PC-3 (cell line): ENCODE results near the gene TAF3.

ENCODE experiments used
- CTCF ChIP-seq: fragments of 300-600 bp; sonication (generic); conservative IDR thresholded peaks from 2 replicates; pipeline ENCODE4 v1.5.1; 2017; ENCODE audit warnings: antibody characterized with exemption, low read depth, mild to moderate bottlenecking, low read length
- EZH2 ChIP-seq: fragments of 300-600 bp; sonication (generic); IDR thresholded peaks from one replicate; pipeline ENCODE4 v1.6.1; 2017; ENCODE audit warnings: antibody characterized with exemption, mild to moderate bottlenecking, low read length; ENCODE audit not compliant: unreplicated experiment
- EZH2phosphoT487 ChIP-seq: fragments of 300-600 bp; sonication (generic); IDR thresholded peaks from 2 replicates; pipeline ENCODE4 v1.6.1; 2018; ENCODE audit warnings: mild to moderate bottlenecking, antibody characterized with exemption, low read length, borderline replicate concordance

DNA sequence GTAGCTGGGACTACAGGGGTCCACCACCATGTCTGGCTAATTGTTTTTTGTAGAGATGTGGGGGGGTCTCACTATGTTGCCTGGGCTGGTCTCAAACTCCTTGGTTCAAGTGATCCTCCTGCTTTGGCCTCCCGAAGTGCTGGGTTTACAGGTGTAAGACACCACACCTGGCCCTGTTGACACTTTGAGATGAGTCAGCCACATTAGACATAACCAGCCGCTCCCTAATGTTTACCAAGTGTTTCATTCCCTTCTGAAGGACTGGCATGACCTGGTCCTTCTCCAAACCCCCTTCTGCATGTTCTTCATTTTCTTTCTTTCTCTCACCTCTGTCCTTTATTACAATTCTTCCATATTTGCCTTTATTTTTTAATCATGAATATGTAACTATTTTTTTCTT lies 67.8 kb downstream of the TAF3 start:
- TF ChIP-seq EZH2 = no peak
- no peak for TF ChIP-seq CTCF
- TF ChIP-seq EZH2phosphoT487 = no peak
